ENCODE measurements around the gene MYBPHL. TPM values are rescaled to one million over a fixed set of nuclear protein-coding genes. Genes with fewer than 3 reads are reported as not detected.

The MYBPHL gene
- total RNA-seq = under 1 TPM in 1 of 4 donors, not detected in 3; 0.76 TPM

GRCh38 chr1:109306832-109307273 is at the start of gene MYBPHL:
MYBPHL (minus strand) TSS chr1:109307011; CDS start chr1:109306991, 20 bp downstream.
- H3K4me3 ChIP-seq = no peak within 1 kb of the TSS
- intact Hi-C loops (cut with DNase I; ENCODE audit: low total_unique reads) = no loop called here
- TF ChIP-seq CTCF (IDR thresholded peaks at IDR 0.05) = no peak
- H3K4me1 ChIP-seq = no peaks in the 10 kb centered on the region
- H3K27ac ChIP-seq = no peak within 1 kb of the TSS
- no peaks in the 10 kb centered on the region for H3K9me3 ChIP-seq
- no peaks in the 10 kb centered on the region for H3K36me3 ChIP-seq
- no peaks in the 10 kb centered on the region for H3K27me3 ChIP-seq
- DNase-seq = no peak

- TF ChIP-seq POLR2A (IDR thresholded peaks at IDR 0.05) (no peak), CTCF (IDR thresholded peaks at IDR 0.05) (no peak)
- Histone ChIP-seq H3K9me3 (no peaks in the 10 kb centered on the region), H3K4me1 (peaks cover 0 to 5% of the 10 kb centered on the region in 2 donors), H3K36me3 (no peaks in the 10 kb centered on the region), H3K4me3 (no peak overlapping the region), H3K27ac (no peak overlapping the region), H3K27me3 (no peaks in the 10 kb centered on the region)
- intact Hi-C loops (cut with DNase I; ENCODE audit: low total_unique reads) = no loop called here
- no peak for DNase-seq
These were observed 49.7 kb upstream of the MYBPHL start for GRCh38 chr1:109356505-109356904.

GRCh38 chr1:109354929-109355328 is 48.1 kb upstream of the MYBPHL start:
- H3K36me3 ChIP-seq = no peaks in the 10 kb centered on the region
- no peak for TF ChIP-seq POLR2A (IDR thresholded peaks at IDR 0.05)
- TF ChIP-seq CTCF (IDR thresholded peaks at IDR 0.05) = no peak
- intact Hi-C loops (cut with DNase I; ENCODE audit: low total_unique reads) = no loop called here

GRCh38 chr1:109351457-109351856 is 44.6 kb upstream of the MYBPHL start:
- TF ChIP-seq POLR2A (IDR thresholded peaks at IDR 0.05) = no peak
- no peak for TF ChIP-seq CTCF (IDR thresholded peaks at IDR 0.05)
- H3K27me3 ChIP-seq = no peaks in the 10 kb centered on the region
- H3K9me3 ChIP-seq = no peaks in the 10 kb centered on the region
- H3K36me3 ChIP-seq = no peaks in the 10 kb centered on the region
- no peak overlapping the region for H3K27ac ChIP-seq
- DNase-seq = no peak
- no peak overlapping the region for H3K4me3 ChIP-seq
- no peaks in the 10 kb centered on the region for H3K4me1 ChIP-seq
- intact Hi-C loops (cut with DNase I; ENCODE audit: low total_unique reads) = no loop called here

More at GRCh38 chr1:109354929-109355328, 48.1 kb upstream of the MYBPHL start:
- H3K4me1 ChIP-seq = peaks cover 0 to 5% of the 10 kb centered on the region in 2 donors
- DNase-seq = no peak
- no peak overlapping the region for H3K27ac ChIP-seq
- H3K9me3 ChIP-seq = no peaks in the 10 kb centered on the region
- no peak overlapping the region for H3K4me3 ChIP-seq
- H3K27me3 ChIP-seq = no peaks in the 10 kb centered on the region

GRCh38 chr1:109350655-109351054 is 43.8 kb upstream of the MYBPHL start:
- TF ChIP-seq POLR2A (IDR thresholded peaks at IDR 0.05) (no peak), CTCF (IDR thresholded peaks at IDR 0.05) (no peak)
- Histone ChIP-seq H3K36me3 (no peaks in the 10 kb centered on the region), H3K27ac (no peak overlapping the region), H3K27me3 (no peaks in the 10 kb centered on the region), H3K4me1 (no peaks in the 10 kb centered on the region), H3K9me3 (no peaks in the 10 kb centered on the region), H3K4me3 (no peak overlapping the region)
- no peak for DNase-seq
- intact Hi-C loops (cut with DNase I; ENCODE audit: low total_unique reads) = no loop called here

All from uterus (tissue), 4 donors.